A549 treated with DMSO at 1 μM for 4 hours (cell line): ENCODE data around the gene SLC26A6. TPM values are rescaled to one million over a fixed set of nuclear protein-coding genes. Genes with fewer than 3 reads are reported as not detected.

Experiments used
- total RNA-seq: library from RNA; stranded (reverse); fragments of 200-300 nt; extraction: Qiagen RNA extraction; gene quantifications from 5 replicates; pipeline ENCODE4 v1.2.3, GENCODE V29; 2022; ENCODE audit warnings: low read depth

SLC26A6 gene, protein sequence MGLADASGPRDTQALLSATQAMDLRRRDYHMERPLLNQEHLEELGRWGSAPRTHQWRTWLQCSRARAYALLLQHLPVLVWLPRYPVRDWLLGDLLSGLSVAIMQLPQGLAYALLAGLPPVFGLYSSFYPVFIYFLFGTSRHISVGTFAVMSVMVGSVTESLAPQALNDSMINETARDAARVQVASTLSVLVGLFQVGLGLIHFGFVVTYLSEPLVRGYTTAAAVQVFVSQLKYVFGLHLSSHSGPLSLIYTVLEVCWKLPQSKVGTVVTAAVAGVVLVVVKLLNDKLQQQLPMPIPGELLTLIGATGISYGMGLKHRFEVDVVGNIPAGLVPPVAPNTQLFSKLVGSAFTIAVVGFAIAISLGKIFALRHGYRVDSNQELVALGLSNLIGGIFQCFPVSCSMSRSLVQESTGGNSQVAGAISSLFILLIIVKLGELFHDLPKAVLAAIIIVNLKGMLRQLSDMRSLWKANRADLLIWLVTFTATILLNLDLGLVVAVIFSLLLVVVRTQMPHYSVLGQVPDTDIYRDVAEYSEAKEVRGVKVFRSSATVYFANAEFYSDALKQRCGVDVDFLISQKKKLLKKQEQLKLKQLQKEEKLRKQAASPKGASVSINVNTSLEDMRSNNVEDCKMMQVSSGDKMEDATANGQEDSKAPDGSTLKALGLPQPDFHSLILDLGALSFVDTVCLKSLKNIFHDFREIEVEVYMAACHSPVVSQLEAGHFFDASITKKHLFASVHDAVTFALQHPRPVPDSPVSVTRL
- 14.4 to 19.9 TPM (median 19.4 TPM) in 5 replicates for total RNA-seq

DNA sequence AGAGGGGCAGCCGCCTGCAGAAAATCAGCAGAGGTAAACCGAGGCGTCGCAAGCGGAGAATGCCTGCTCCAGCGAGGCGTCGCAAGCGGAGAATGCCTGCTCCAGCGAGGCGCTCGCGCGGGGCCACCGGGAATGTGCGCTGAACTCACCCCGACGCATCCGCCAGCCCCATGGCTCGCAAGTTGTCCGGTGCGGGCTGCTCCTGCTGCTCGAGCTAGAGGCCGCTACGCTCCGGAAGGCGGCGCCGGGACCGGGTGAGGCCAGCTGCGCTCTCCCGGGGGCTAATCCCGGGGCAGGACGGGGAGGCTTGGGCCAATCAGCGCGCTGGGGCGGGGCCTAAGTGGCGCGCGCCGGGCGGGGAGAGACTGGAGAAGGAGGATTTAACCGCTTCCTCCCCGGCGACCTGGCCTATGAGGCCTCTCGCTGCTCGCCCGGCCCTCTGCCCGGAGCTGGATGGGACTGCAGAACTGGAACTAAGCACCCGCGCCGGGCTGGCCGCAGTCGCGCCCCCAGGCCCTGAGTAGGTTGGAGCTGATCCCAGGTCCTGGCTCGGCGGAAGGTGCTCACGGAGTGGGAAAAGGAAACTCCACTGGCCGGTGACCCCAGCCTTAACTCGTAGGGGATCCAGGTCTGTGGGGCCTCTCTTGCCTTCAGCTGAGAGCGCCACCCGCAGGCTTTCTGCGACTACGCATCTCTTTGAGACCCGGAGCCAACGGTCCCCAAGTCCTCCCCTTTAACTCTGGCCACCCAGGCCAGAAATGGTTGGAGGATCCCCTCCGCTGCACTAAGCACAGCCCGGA is at the start of gene SLC26A6:
Gene SLC26A6, minus strand, starts transcription at position 240 of the 800 bp plus-strand sequence. Its CDS starts 68 bp downstream, at position 172.

DNA sequence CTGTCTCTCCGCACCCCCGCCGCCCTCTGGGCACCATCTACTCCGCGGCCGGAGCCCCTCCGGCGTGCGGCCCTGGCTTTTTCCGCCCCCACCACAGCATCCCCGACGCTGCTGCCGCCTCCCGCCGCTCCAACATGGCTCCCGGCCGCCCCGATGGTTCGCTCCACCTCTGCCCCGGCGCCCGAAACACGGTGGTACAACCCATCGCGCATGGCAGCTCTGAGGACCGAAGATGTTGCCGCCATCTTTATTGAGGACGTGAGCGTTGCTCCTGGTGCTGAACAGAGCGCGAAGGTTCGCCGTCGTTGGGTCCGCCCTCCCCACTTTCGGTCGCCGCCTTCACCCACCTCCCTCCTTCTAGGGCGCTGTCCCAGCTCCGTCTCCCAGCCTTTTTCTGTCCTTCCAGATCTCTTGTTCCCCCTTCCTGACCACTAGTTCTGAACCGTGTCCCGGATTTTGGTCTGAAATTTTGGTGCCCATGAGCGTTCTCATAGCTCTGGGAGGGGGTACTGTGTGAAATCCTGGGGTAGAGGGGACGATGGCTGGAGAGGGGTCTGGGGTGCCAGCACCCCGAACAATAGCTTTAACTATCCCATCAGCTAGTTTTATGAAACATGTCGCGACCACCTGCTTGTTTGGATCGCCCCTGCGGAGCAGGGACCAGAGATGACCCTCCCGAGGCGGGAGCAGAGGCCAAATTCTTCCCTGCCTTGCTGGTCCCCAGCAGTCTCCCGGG is 27.7 kb upstream of the SLC26A6 start, which contains the start of gene CELSR3:
Gene CELSR3, minus strand, starts transcription at position 134 of the 736 bp plus-strand sequence. CDS start 252 bp downstream, outside the sequence.

DNA sequence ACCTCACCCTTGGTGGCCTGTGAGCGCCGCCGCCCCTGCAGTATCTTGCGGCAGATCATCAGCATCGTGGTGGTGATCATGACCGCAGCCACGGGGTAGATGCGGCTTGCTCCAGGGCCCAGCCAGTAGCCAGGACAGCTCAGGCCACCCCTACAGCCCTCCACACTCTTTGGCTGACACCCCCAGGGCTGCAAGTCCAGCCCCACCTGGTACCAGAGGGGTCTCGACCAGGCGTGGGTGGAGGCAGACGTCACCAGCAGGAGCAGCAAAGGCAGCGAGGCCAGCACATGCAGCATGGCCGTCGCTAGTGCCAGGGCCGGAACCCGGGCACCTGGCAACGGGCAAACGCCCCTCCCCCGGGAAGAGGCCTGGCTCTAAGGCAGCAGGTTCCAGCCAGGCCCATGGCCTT is 13.8 kb downstream of the SLC26A6 start, which contains the start of gene TMEM89:
Gene TMEM89, minus strand, starts transcription at position 309 of the 409 bp plus-strand sequence. Its CDS starts 13 bp downstream, at position 296.

DNA sequence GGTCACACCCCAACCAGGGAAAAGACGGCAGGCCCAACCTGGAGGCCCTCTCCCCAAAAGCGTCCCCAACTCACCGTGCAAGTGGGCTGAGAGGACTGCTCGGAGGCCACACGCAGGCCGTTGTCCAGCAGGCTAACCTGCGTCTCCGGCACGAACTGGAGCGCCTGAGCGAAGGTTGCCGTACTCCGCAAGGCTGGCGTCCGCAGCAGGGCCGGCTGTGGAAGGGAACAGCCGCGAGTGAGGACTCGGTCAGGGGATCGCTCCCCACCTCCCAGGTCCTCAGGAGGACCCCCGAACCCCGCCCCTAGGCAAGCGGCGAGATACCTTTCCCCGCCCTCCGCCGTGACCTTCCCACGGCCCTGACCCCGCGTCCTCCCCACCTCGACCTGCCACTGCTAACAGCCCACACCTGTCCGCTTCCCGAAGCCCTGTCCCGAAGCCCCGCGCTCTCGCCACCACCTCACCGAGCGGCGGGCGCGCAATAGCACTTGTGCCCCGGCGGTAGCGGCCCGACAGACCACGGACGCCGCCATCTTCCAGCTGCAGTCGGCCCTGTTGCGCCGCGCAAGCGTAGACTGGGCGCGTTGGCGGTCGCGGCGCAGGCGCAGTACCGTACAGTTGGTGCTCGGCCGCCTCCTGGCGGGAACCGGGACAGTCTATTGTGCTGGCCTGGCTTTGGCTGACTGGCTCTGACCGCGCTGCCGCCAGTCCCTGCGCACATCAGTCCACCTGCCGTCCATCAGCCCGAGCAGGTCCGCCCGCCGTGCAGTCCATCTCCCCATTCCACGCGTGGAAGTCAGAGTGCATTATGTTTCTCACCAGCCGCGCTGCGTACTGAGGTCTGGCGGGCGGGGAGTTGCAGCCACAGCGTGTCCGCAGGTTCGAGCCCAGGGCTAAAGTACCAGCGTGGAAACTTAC is 25.9 kb downstream of the SLC26A6 start, which contains the start of gene UQCRC1:
Gene UQCRC1, minus strand, starts transcription at position 559 of the 918 bp plus-strand sequence. Its CDS starts 26 bp downstream, at position 533.

DNA sequence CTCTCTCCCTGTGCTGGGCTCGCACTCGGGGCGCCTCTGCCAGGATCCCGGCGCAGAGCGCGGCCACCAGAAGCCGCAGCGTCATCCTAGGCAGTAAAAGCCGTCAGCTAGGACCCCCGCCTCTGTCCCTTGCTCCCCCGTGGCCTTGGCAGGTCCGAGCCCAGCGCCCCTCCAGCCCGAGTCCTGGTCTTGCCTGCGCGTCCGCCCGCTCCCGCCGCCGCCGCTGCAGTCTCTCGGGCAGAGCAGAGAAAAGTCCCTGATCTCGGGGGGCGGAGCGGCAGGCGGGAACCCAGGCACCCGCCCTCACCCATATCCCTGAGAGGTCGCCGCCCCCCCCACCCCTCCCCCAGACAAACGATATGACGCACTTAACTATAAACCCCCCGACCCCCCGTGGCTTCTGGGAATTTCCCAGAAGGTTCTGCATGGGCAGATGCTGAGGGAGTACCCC is 40.2 kb downstream of the SLC26A6 start, which contains the start of gene COL7A1:
Gene COL7A1, minus strand, starts transcription at position 255 of the 451 bp plus-strand sequence. Its CDS starts 170 bp downstream, at position 85.

Other genes starting within 250 kb of the SLC26A6 start
- gene PLXNB1, start 205.4 kb downstream of the SLC26A6 start, total RNA-seq, result 13.2 to 15.8 TPM (median 15.1 TPM) in 5 replicates
- 25.1 to 28.0 TPM (median 27.4 TPM) in 5 replicates for gene CCDC51, start 195.3 kb downstream of the SLC26A6 start, total RNA-seq
- gene TMA7, start 195.2 kb downstream of the SLC26A6 start, total RNA-seq, result 277 to 368 TPM (median 288 TPM) in 5 replicates
- 7.3 to 9.8 TPM (median 9.4 TPM) in 5 replicates for gene ATRIP, start 188.7 kb downstream of the SLC26A6 start, total RNA-seq
- 112 to 141 TPM (median 121 TPM) in 5 replicates for gene SHISA5, start 131.3 kb downstream of the SLC26A6 start, total RNA-seq
- gene PFKFB4, start 78.7 kb downstream of the SLC26A6 start, total RNA-seq, result 15.6 to 24.2 TPM (median 17.2 TPM) in 5 replicates
- gene UCN2, start 71.7 kb downstream of the SLC26A6 start, total RNA-seq, result 8.8 to 14.2 TPM (median 10.2 TPM) in 5 replicates
- 139 to 257 TPM (median 204 TPM) in 5 replicates for gene COL7A1, start 40.1 kb downstream of the SLC26A6 start, total RNA-seq
- 171 to 237 TPM (median 183 TPM) in 5 replicates for gene UQCRC1, start 25.8 kb downstream of the SLC26A6 start, total RNA-seq
- not detected in 5 replicates for gene TMEM89, start 13.7 kb downstream of the SLC26A6 start, total RNA-seq
- gene CELSR3, start 27.4 kb upstream of the SLC26A6 start, total RNA-seq, result 3.7 to 5.5 TPM (median 4.5 TPM) in 5 replicates
- gene NCKIPSD, start 50.5 kb upstream of the SLC26A6 start, total RNA-seq, result 6.6 to 10.6 TPM (median 9.0 TPM) in 5 replicates
- 43.9 to 50.9 TPM (median 49.0 TPM) in 5 replicates for gene IP6K2, start 81.8 kb upstream of the SLC26A6 start, total RNA-seq
- 16.9 to 22.1 TPM (median 21.3 TPM) in 5 replicates for gene PRKAR2A, start 212.4 kb upstream of the SLC26A6 start, total RNA-seq